H1 (cell line): ENCODE results near the gene RDH16. TPM values are rescaled to one million over a fixed set of nuclear protein-coding genes. Genes with fewer than 3 reads are reported as not detected.
"Not testable (repeated sequence)": the region's sequence is repeated elsewhere in the genome, so short reads cannot be mapped to it uniquely, and the experiment has no call there.

Source experiments
- CTCF ChIA-PET: fragments of 300-600 bp; sonication (Branson Sonifier 250); formaldehyde crosslinking; loops from one replicate; lab custom pipeline; 2021; ENCODE audit not compliant: partially characterized antibody; lab: Charles Lee
- POLR2A ChIA-PET: fragments of 300-600 bp; sonication (Branson Sonifier 250); formaldehyde crosslinking; loops from one replicate; lab custom pipeline; 2021; ENCODE audit warnings: inconsistent platforms; ENCODE audit not compliant: partially characterized antibody; lab: Charles Lee
- DNase-seq, 2 experiments: peaks; one replicate each; pipeline versions ENCODE4 v3.0.0 to v3.0.0-alpha.2; 2010 to 2022; ENCODE audit warnings: low spot score in 2 of 2, low read depth in 1 of 2, mixed read lengths in 1 of 2
- FAIRE-seq: peaks from 2 replicates; lab custom pipeline; 2011; peaks lifted over from hg19 to GRCh38; lab: Jason Lieb, UNC
- H2AFZ ChIP-seq: 2 replicates; pipeline ENCODE4 v1.8.1; 2012; ENCODE audit warnings: low read length, inconsistent platforms
- H2AK5ac ChIP-seq: 2 replicates; pipeline ENCODE4 v1.6.1; 2013; ENCODE audit warnings: low read depth, low read length
- H2BK120ac ChIP-seq: replicated peaks from 2 replicates; pipeline ENCODE3; 2013; ENCODE audit warnings: low read depth, low read length, inconsistent platforms
- H2BK12ac ChIP-seq: 2 replicates; pipeline ENCODE4 v1.6.1; 2013; ENCODE audit warnings: low read depth, low read length
- H2BK15ac ChIP-seq: 2 replicates; pipeline ENCODE4 v1.6.1; 2013; ENCODE audit warnings: low read length
- H2BK20ac ChIP-seq: 2 replicates; pipeline ENCODE4 v1.6.1; 2013; ENCODE audit warnings: low read length
- H2BK5ac ChIP-seq: 2 replicates; pipeline ENCODE4 v1.6.1; 2013; ENCODE audit warnings: low read depth, low read length
- H3K14ac ChIP-seq: 2 replicates; pipeline ENCODE4 v1.6.1; 2013; ENCODE audit warnings: inconsistent platforms; ENCODE audit not compliant: insufficient read length
- H3K18ac ChIP-seq: 2 replicates; pipeline ENCODE4 v1.6.1; 2013; ENCODE audit warnings: low read length; ENCODE audit errors: extremely low read depth
- H3K23ac ChIP-seq: 2 replicates; pipeline ENCODE4 v1.6.1; 2013; ENCODE audit warnings: inconsistent platforms; ENCODE audit not compliant: insufficient read length
- H3K23me2 ChIP-seq: 2 replicates; pipeline ENCODE4 v1.6.1; 2013; ENCODE audit warnings: low read depth, low read length
- H3K27ac ChIP-seq: 2 replicates; pipeline ENCODE4 v1.6.1; 2011; ENCODE audit warnings: low read depth, low read length, inconsistent platforms
- H3K27me3 ChIP-seq, 4 experiments: replicated peaks in 1 of 4; 1 replicate in 1 of 4; 2 replicates in 3 of 4; pipeline versions ENCODE4 v1.6.1 to v1.8.1; 2011 to 2013; ENCODE audit warnings: low read length in 3 of 4, mild to moderate bottlenecking in 3 of 4, inconsistent platforms in 2 of 4, mixed read lengths in 2 of 4, moderate library complexity in 1 of 4; ENCODE audit not compliant: control insufficient read depth in 3 of 4, insufficient read depth in 3 of 4; ENCODE audit errors: extremely low read depth in 1 of 4
- H3K36me3 ChIP-seq, 4 experiments: 2 replicates each; pipeline versions ENCODE4 v1.6.1 to v1.8.1; 2011 to 2013; ENCODE audit warnings: mild to moderate bottlenecking in 4 of 4, low read length in 3 of 4, moderate library complexity in 2 of 4, control low read depth in 1 of 4, inconsistent platforms in 1 of 4; ENCODE audit not compliant: insufficient read depth in 4 of 4, control insufficient read depth in 2 of 4
- H3K4ac ChIP-seq: replicated peaks from 2 replicates; pipeline ENCODE3; 2013; ENCODE audit warnings: low read length, low read depth, mixed read lengths, inconsistent platforms; ENCODE audit not compliant: insufficient read length
- H3K4me1 ChIP-seq, 4 experiments: replicated peaks in 1 of 4; 1 replicate in 1 of 4; 2 replicates in 3 of 4; pipeline versions ENCODE4 v1.6.1 to v1.8.1; 2011 to 2013; ENCODE audit warnings: low read length in 3 of 4, inconsistent platforms in 2 of 4, mixed read lengths in 1 of 4; ENCODE audit not compliant: insufficient read depth in 4 of 4, control insufficient read depth in 3 of 4
- H3K4me2 ChIP-seq, 2 experiments: 2 replicates each; pipeline versions ENCODE4 v1.6.1 to v1.8.1; 2011 to 2013; ENCODE audit warnings: low read depth in 2 of 2, low read length in 2 of 2, control low read depth in 1 of 2, inconsistent platforms in 1 of 2, mild to moderate bottlenecking in 1 of 2; ENCODE audit not compliant: insufficient read depth in 1 of 2
- H3K4me3 ChIP-seq, 4 experiments: fragments of 200-600, 300-600 bp in 1 of 4; sonication (generic), shearing (Covaris generic), sonication (Bioruptor Twin) in 1 of 4; 2 replicates each; pipeline versions ENCODE4 v1.5.1 to v1.8.1; 2011 to 2016; ENCODE audit warnings: low read length in 4 of 4, low read depth in 3 of 4, control low read depth in 2 of 4, inconsistent platforms in 2 of 4, mild to moderate bottlenecking in 2 of 4, mixed read lengths in 1 of 4, moderate library complexity in 1 of 4; ENCODE audit not compliant: insufficient read depth in 2 of 4; ENCODE audit errors: extremely low read depth in 1 of 4
- H3K56ac ChIP-seq: replicated peaks from 2 replicates; pipeline ENCODE3; 2013; ENCODE audit warnings: low read depth, mild to moderate bottlenecking, mixed read lengths, low read length, inconsistent platforms; ENCODE audit not compliant: insufficient read length
- H3K79me1 ChIP-seq: 2 replicates; pipeline ENCODE4 v1.6.1; 2013; ENCODE audit warnings: low read depth, low read length, control low read depth
- H3K79me2 ChIP-seq, 2 experiments: 2 replicates each; pipeline versions ENCODE4 v1.6.1 to v1.8.1; 2012 to 2013; ENCODE audit warnings: low read length in 2 of 2, mild to moderate bottlenecking in 2 of 2, inconsistent platforms in 1 of 2; ENCODE audit not compliant: insufficient read depth in 2 of 2, control insufficient read depth in 1 of 2
- H3K9ac ChIP-seq, 4 experiments: replicated peaks in 1 of 4; 1 replicate in 1 of 4; 2 replicates in 3 of 4; pipeline versions ENCODE4 v1.6.1 to v1.8.1; 2011 to 2013; ENCODE audit warnings: low read depth in 3 of 4, low read length in 3 of 4, control low read depth in 2 of 4, mild to moderate bottlenecking in 2 of 4, moderate library complexity in 2 of 4, inconsistent platforms in 1 of 4; ENCODE audit errors: extremely low read depth in 1 of 4
- H3K9me3 ChIP-seq, 2 experiments: 2 replicates each; pipeline versions ENCODE4 v1.6.1 to v1.8.1; 2012 to 2013; ENCODE audit warnings: mild to moderate bottlenecking in 2 of 2, moderate library complexity in 2 of 2, control low read depth in 1 of 2, inconsistent platforms in 1 of 2, low read depth in 1 of 2, low read length in 1 of 2, mixed read lengths in 1 of 2; ENCODE audit not compliant: insufficient read depth in 2 of 2
- H4K20me1 ChIP-seq, 2 experiments: replicated peaks in 1 of 2; 2 replicates each; pipeline versions ENCODE3 to v1.8.1; 2011 to 2013; ENCODE audit warnings: inconsistent platforms in 2 of 2, low read length in 2 of 2, mild to moderate bottlenecking in 1 of 2; ENCODE audit not compliant: insufficient read depth in 2 of 2, control insufficient read depth in 1 of 2
- H4K5ac ChIP-seq: 2 replicates; pipeline ENCODE4 v1.6.1; 2013; ENCODE audit warnings: low read length, low read depth, mixed read lengths, inconsistent platforms; ENCODE audit not compliant: insufficient read length
- H4K8ac ChIP-seq: 2 replicates; pipeline ENCODE4 v1.8.0; 2013; ENCODE audit warnings: mild to moderate bottlenecking, moderate library complexity, low read length, inconsistent platforms; ENCODE audit not compliant: insufficient read depth; ENCODE audit errors: extremely low read depth
- H4K91ac ChIP-seq: replicated peaks from 2 replicates; pipeline ENCODE3; 2013; ENCODE audit warnings: low read length, mixed read lengths, inconsistent platforms; ENCODE audit not compliant: insufficient read length
- whole genome bisulfite sequencing, 2 experiments: shearing (Covaris generic) in 1 of 2; methylation state at CpG; one replicate each; pipeline versions ENCODE4 v1.1.6 to v1.1.7; 2013 to 2015; ENCODE audit warnings: low lambda C conversion rate in 2 of 2, mixed read lengths in 2 of 2, inconsistent platforms in 1 of 2, low coverage in 1 of 2, missing lambda C conversion rate in 1 of 2; ENCODE audit not compliant: insufficient replicate concordance in 2 of 2, insufficient coverage in 1 of 2, insufficient read length in 1 of 2; ENCODE audit errors: extremely low coverage in 1 of 2, missing lambda C conversion rate in 1 of 2; 5-methylcytosine and 5-hydroxymethylcytosine counted together
- polyA plus RNA-seq, 7 experiments: library from polyadenylated mRNA; depleted of rRNA in 3 of 7; stranded (reverse) in 5 of 7; unstranded in 2 of 7; fragments of >200 nt in 5 of 7; fragments of 200-250 nt in 2 of 7; gene quantifications; 1 replicate in 5 of 7; 2 replicates in 1 of 7; 4 replicates in 1 of 7; pipeline versions ENCODE4 v1.2.1 to v1.2.3, GENCODE V29; 2011 to 2013; ENCODE audit warnings: missing spikeins in 2 of 7, mixed read lengths in 2 of 7
- total RNA-seq: library from RNA; stranded (reverse); fragmentation: NEBNext Ultra II Directional; extraction: Animal tissue kit (Norgen Biotek cat#: 25700); gene quantifications from 2 replicates; pipeline ENCODE4 v1.2.1, GENCODE V29; 2021

Gene RDH16
- total and polyA plus RNA-seq, 2 of the 8 experiments (the other 6 are each of a cell fraction or from before 2014, with no cell fraction given): 0.30 to 0.79 TPM

DNA sequence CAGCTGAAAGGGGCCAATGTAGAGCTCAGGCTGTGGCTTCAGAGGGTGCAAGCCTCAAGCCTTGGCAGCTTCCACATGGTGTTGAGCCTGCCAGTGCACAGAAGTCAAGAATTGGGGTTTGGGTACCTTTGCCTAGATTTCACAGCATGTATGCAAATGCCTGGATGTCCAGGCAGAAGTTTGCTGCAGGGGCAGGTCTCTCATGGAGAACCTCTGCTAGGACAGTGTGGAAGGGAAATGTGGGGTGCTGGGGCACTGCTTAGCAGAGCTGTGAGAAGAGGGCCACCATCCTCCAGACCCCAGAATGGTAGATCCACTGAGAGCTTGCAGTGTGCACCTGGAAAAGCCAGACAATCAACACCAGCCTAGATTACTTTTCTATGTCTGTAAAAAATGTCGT, 14.0 kb downstream of the RDH16 start:
- H2BK120ac ChIP-seq, H3K4me1 ChIP-seq, H4K91ac ChIP-seq, H3K9ac ChIP-seq, H3K23me2 ChIP-seq, H3K18ac ChIP-seq, H3K14ac ChIP-seq, H3K4me3 ChIP-seq, H3K79me2 ChIP-seq, H3K36me3 ChIP-seq, H3K27me3 ChIP-seq, H2AK5ac ChIP-seq, H4K5ac ChIP-seq, H3K4ac ChIP-seq, FAIRE-seq, H2BK12ac ChIP-seq, H3K56ac ChIP-seq, H2BK5ac ChIP-seq, H3K23ac ChIP-seq, POLR2A ChIA-PET, H4K20me1 ChIP-seq, H3K27ac ChIP-seq, H3K4me2 ChIP-seq, H3K79me1 ChIP-seq, DNase-seq, H3K9me3 ChIP-seq, H2BK15ac ChIP-seq, H4K8ac ChIP-seq, H2BK20ac ChIP-seq, H2AFZ ChIP-seq: not testable (repeated sequence)
- 76% methylated on average over 1 of the region's 1 CpG; no CpG with 5 or more reads in 1 of the 2 experiments for WGBS, 2 experiments
- CTCF ChIA-PET: interaction anchor here (1.3 kb wide), 1 partner anchor 17 kb away, joined by 3 read pairs; no protein-coding TSS in a partner anchor
